Measurements from ENCODE around the gene EIF2AK2. TPM values are rescaled to one million over a fixed set of nuclear protein-coding genes. Genes with fewer than 3 reads are reported as not detected.

The EIF2AK2 gene
- total and polyA plus RNA-seq, 4 donors, result 7.5 to 40.1 (median 19.9) TPM

DNA sequence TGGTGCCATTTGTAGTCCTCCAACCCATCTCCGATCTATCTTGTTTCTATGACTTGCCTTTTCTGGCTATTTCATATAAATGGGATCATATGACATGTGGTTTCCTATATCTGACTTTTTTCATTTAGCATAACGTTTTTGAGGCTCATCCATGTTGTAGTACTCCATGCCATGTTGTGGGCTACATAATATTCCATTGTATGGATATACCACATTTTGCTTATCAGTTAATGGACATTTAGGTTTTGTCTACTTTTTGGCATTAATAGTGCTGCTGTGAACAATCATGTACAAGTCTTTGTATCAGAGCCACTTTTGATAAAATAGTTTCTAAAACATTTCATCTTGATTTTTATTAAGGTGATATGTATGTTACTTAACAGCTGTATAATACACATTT, 46.9 kb upstream of the EIF2AK2 start:
- Histone ChIP-seq H3K4me3 (no peak overlapping the region), H3K27ac (ENCODE audit: low read depth in 1 of 2, low read length in 1 of 2) (no peak overlapping the region), H3K4me1 (ENCODE audit: control insufficient read depth in 5 of 5, insufficient read depth in 5 of 5, low read length in 5 of 5) (peaks cover 0 to 3% (median 0%) of the 10 kb centered on the region in 5 donors), H3K27me3 (ENCODE audit: control insufficient read depth in 3 of 3, insufficient read depth in 3 of 3, low read length in 2 of 3) (no peaks in the 10 kb centered on the region), H3K9me3 (ENCODE audit: control insufficient read depth in 4 of 4, insufficient read depth in 3 of 4, low read length in 3 of 4) (peaks cover 1 to 13% (median 6%) of the 10 kb centered on the region in 4 donors), H3K9ac (ENCODE audit: insufficient read depth in 1 of 2, low read length in 2 of 2) (no peak overlapping the region), H3K36me3 (ENCODE audit: control insufficient read depth in 4 of 4, insufficient read depth in 4 of 4, low read length in 4 of 4) (peaks cover 12 to 73% (median 37%) of the 10 kb centered on the region in 4 donors)
- 92 to 95% methylated on average over 2 of the region's 2 CpGs for WGBS, 2 donors
- ATAC-seq (ENCODE audit: insufficient read depth, low FRiP score) (no peak), DNase-seq (no peak)
- TF ChIP-seq, protein P1, sequence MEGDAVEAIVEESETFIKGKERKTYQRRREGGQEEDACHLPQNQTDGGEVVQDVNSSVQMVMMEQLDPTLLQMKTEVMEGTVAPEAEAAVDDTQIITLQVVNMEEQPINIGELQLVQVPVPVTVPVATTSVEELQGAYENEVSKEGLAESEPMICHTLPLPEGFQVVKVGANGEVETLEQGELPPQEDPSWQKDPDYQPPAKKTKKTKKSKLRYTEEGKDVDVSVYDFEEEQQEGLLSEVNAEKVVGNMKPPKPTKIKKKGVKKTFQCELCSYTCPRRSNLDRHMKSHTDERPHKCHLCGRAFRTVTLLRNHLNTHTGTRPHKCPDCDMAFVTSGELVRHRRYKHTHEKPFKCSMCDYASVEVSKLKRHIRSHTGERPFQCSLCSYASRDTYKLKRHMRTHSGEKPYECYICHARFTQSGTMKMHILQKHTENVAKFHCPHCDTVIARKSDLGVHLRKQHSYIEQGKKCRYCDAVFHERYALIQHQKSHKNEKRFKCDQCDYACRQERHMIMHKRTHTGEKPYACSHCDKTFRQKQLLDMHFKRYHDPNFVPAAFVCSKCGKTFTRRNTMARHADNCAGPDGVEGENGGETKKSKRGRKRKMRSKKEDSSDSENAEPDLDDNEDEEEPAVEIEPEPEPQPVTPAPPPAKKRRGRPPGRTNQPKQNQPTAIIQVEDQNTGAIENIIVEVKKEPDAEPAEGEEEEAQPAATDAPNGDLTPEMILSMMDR (IDR thresholded peaks at IDR 0.05; ENCODE audit: control extremely low read depth, extremely low read depth), result no peak

DNA sequence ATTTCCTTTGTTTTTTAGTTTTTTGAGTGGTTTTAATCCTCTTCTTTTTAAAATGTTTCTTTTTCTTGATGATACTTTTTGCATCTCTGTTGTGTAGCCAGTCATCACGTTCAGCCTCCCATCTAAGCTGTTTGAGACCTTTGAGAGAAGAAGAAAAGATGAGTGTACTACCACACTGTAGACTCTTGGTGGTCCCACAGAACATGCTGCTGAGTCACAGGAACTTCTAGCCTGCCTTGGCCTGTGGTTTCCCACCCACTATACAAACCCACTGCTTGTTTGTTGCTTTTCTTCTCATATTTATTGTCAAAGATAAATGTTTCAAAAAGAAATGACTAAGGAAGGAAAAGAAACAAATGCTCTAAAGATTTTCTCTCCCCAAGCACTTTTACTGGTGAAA, 45.0 kb upstream of the EIF2AK2 start:
- Histone ChIP-seq H3K27me3 (ENCODE audit: control insufficient read depth in 3 of 3, insufficient read depth in 3 of 3, low read length in 2 of 3) (no peaks in the 10 kb centered on the region), H3K27ac (ENCODE audit: low read depth in 1 of 2, low read length in 1 of 2) (no peak overlapping the region), H3K4me3 (no peak overlapping the region), H3K9ac (ENCODE audit: insufficient read depth in 1 of 2, low read length in 2 of 2) (no peak overlapping the region), H3K36me3 (ENCODE audit: control insufficient read depth in 4 of 4, insufficient read depth in 4 of 4, low read length in 4 of 4) (peaks cover 7 to 54% (median 31%) of the 10 kb centered on the region in 4 donors), H3K9me3 (ENCODE audit: control insufficient read depth in 4 of 4, insufficient read depth in 3 of 4, low read length in 3 of 4) (peaks cover 0 to 10% (median 7%) of the 10 kb centered on the region in 4 donors), H3K4me1 (ENCODE audit: control insufficient read depth in 5 of 5, insufficient read depth in 5 of 5, low read length in 5 of 5) (peaks cover 0 to 5% (median 0%) of the 10 kb centered on the region in 5 donors)
- no peak for ATAC-seq (ENCODE audit: insufficient read depth, low FRiP score)
- DNase-seq, result no peak
- TF ChIP-seq, protein P1 (IDR thresholded peaks at IDR 0.05; ENCODE audit: control extremely low read depth, extremely low read depth), result no peak
- WGBS, 2 donors, result 48 to 76% methylated on average over 1 of the region's 1 CpG

DNA sequence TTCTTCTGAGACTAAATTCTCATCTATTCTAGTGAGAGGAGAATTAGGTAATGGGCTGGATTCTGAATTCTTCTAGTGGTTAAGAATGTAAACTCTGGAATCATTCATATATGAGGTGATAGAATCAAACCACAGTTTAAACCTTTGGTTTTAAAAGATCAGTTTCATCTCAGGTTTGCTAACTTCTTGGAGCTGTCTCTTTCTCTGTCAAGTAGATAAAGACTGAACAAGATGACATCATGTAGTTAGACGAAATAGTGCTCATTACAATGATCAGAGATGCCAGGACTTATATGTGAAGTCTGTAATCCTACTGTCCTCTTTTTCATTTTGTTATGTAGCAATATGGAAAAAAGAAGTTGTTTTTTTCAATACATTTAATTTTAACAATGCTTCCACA, 44.4 kb upstream of the EIF2AK2 start:
- H3K36me3 ChIP-seq (ENCODE audit: control insufficient read depth in 4 of 4, insufficient read depth in 4 of 4, low read length in 4 of 4), result peaks cover 7 to 48% (median 27%) of the 10 kb centered on the region in 4 donors
- TF ChIP-seq, protein P1 (IDR thresholded peaks at IDR 0.05; ENCODE audit: control extremely low read depth, extremely low read depth), result no peak
- H3K9me3 ChIP-seq (ENCODE audit: control insufficient read depth in 4 of 4, insufficient read depth in 3 of 4, low read length in 3 of 4), result peaks cover 0 to 10% (median 7%) of the 10 kb centered on the region in 4 donors
- 68 to 87% methylated on average over 1 of the region's 1 CpG for WGBS, 2 donors
- H3K4me3 ChIP-seq, result no peak overlapping the region
- no peaks in the 10 kb centered on the region for H3K27me3 ChIP-seq (ENCODE audit: control insufficient read depth in 3 of 3, insufficient read depth in 3 of 3, low read length in 2 of 3)
- H3K4me1 ChIP-seq (ENCODE audit: control insufficient read depth in 5 of 5, insufficient read depth in 5 of 5, low read length in 5 of 5), result peaks cover 0 to 5% (median 0%) of the 10 kb centered on the region in 5 donors
- H3K9ac ChIP-seq (ENCODE audit: insufficient read depth in 1 of 2, low read length in 2 of 2), result no peak overlapping the region
- H3K27ac ChIP-seq (ENCODE audit: low read depth in 1 of 2, low read length in 1 of 2), result no peak overlapping the region
- no peak for DNase-seq
- no peak for ATAC-seq (ENCODE audit: insufficient read depth, low FRiP score)

DNA sequence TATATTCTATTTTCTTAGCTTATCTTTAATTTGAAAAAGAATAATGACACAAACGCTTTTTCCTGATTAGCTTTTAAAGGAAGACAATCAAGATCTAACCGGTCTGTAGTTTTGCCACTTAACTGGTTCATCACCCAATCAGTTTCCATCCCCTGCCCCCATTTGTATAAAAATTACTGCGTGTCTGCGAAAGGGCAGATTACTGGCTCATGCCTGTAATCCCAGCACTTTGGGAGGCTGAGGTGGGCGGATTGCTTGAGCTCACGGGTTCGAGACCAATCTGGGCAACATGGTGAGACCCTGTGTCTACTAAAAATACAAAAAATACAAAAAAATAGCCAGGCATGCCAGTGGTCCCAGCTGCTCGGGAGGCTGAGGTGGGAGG, 41.9 kb upstream of the EIF2AK2 start:
- H3K27me3 ChIP-seq (ENCODE audit: control insufficient read depth in 3 of 3, insufficient read depth in 3 of 3, low read length in 2 of 3), result no peaks in the 10 kb centered on the region
- WGBS, 2 donors, result 87 to 88% methylated on average over 8 of the region's 8 CpGs
- peaks cover 0 to 3% (median 3%) of the 10 kb centered on the region in 4 donors for H3K9me3 ChIP-seq (ENCODE audit: control insufficient read depth in 4 of 4, insufficient read depth in 3 of 4, low read length in 3 of 4)
- ATAC-seq (ENCODE audit: insufficient read depth, low FRiP score), result no peak
- H3K4me1 ChIP-seq (ENCODE audit: control insufficient read depth in 5 of 5, insufficient read depth in 5 of 5, low read length in 5 of 5), result peaks cover 0 to 5% (median 0%) of the 10 kb centered on the region in 5 donors
- H3K36me3 ChIP-seq (ENCODE audit: control insufficient read depth in 4 of 4, insufficient read depth in 4 of 4, low read length in 4 of 4), result peaks cover 3 to 25% (median 12%) of the 10 kb centered on the region in 4 donors
- TF ChIP-seq, protein P1 (IDR thresholded peaks at IDR 0.05; ENCODE audit: control extremely low read depth, extremely low read depth), result no peak
- H3K27ac ChIP-seq (ENCODE audit: low read depth in 1 of 2, low read length in 1 of 2), result no peak overlapping the region
- no peak for DNase-seq
- no peak overlapping the region for H3K4me3 ChIP-seq
- H3K9ac ChIP-seq (ENCODE audit: insufficient read depth in 1 of 2, low read length in 2 of 2), result no peak overlapping the region

Data from lung (tissue), 12 donors.